Transverse colon (tissue), 4 donors: ENCODE results near the gene CCSER2. TPM values are rescaled to one million over a fixed set of nuclear protein-coding genes. Genes with fewer than 3 reads are reported as not detected.

Experiments used
- DNase-seq: peaks from one replicate; pipeline ENCODE4 v3.0.0-alpha.2; 2019
- H3K27ac ChIP-seq, 4 donors: fragments of 200-600 bp; sonication (generic); 2 replicates each; pipeline ENCODE4 v1.5.1; 2016 to 2018; ENCODE audit warnings: inconsistent platforms in 4 of 4
- H3K27me3 ChIP-seq: fragments of 200-600 bp; sonication (generic); 2 replicates; pipeline ENCODE4 v1.5.1; 2017; ENCODE audit warnings: inconsistent platforms
- H3K36me3 ChIP-seq, 4 donors: fragments of 200-600 bp; sonication (generic); 2 replicates each; pipeline ENCODE4 v1.5.1; 2017 to 2019; ENCODE audit warnings: inconsistent platforms in 4 of 4
- H3K4me1 ChIP-seq, 4 donors: fragments of 200-600 bp; sonication (generic); 2 replicates each; pipeline ENCODE4 v1.5.1; 2017 to 2020; ENCODE audit warnings: inconsistent platforms in 4 of 4
- H3K4me3 ChIP-seq, 4 donors: fragments of 200-600 bp; sonication (generic); 1 replicate in 1 of 4; 2 replicates in 3 of 4; pipeline versions ENCODE4 v1.5.1 to v1.6.1; 2017 to 2019; ENCODE audit warnings: inconsistent platforms in 4 of 4
- H3K9me3 ChIP-seq, 2 donors: fragments of 200-600 bp; sonication (generic); 2 replicates each; pipeline ENCODE4 v1.5.1; 2017 to 2019; ENCODE audit warnings: inconsistent platforms in 2 of 2
- CTCF ChIP-seq, 5 experiments: fragments of 200-600 bp in 3 of 5; fragments of 450-650 bp in 2 of 5; sonication (generic) in 3 of 5; IDR thresholded peaks; 1 replicate in 2 of 5; 2 replicates in 3 of 5; pipeline ENCODE4 v1.5.1; 2016 to 2017; ENCODE audit warnings: antibody characterized with exemption in 5 of 5, inconsistent platforms in 3 of 5, mild to moderate bottlenecking in 2 of 5, moderate library complexity in 1 of 5
- EP300 ChIP-seq: sonication (generic); formaldehyde crosslinking; IDR thresholded peaks from one replicate; pipeline ENCODE4 v1.6.1; 2017; ENCODE audit warnings: antibody characterized with exemption, low read depth
- POLR2A ChIP-seq: fragments of 450-650 bp; IDR thresholded peaks from one replicate; pipeline ENCODE4 v1.6.1; 2016; ENCODE audit warnings: antibody characterized with exemption, mild to moderate bottlenecking, moderate library complexity
- POLR2AphosphoS5 ChIP-seq, 3 donors: sonication (generic); formaldehyde crosslinking; IDR thresholded peaks; one replicate each; pipeline ENCODE4 v1.6.1; 2016; ENCODE audit warnings: antibody characterized with exemption in 3 of 3
- WGBS, 2 donors: methylation state at CpG; one replicate each; pipeline ENCODE4 v1.1.5; 2018; ENCODE audit warnings: low coverage in 1 of 2; 5-methylcytosine and 5-hydroxymethylcytosine counted together
- in situ Hi-C, 4 donors: fragments of 200-750 bp; cut with MboI; loops; one replicate each; pipeline versions ENCODE4 v1.15.0 to v1.15.1; 2017; ENCODE audit warnings: low sequenced_read_pairs in 3 of 4, low pct_ligation_motif_present in 1 of 4, low pct_unique_long_range_greater_than_20kb in 1 of 4
- intact Hi-C: fragments of 100-400 bp; cut with DNase I; formaldehyde crosslinking; loops from one replicate; pipeline ENCODE4 v1.15.1; 2023; ENCODE audit warnings: low total_unique reads
- total RNA-seq, 4 donors: library from RNA; depleted of rRNA; stranded (reverse); fragments of >200 nt; gene quantifications; one replicate each; pipeline ENCODE4 v1.1.0, GENCODE V29; 2016

CCSER2 gene
- total RNA-seq, 4 donors from 2014 or later: 20.9 to 45.6 (median 33.7) TPM

DNA sequence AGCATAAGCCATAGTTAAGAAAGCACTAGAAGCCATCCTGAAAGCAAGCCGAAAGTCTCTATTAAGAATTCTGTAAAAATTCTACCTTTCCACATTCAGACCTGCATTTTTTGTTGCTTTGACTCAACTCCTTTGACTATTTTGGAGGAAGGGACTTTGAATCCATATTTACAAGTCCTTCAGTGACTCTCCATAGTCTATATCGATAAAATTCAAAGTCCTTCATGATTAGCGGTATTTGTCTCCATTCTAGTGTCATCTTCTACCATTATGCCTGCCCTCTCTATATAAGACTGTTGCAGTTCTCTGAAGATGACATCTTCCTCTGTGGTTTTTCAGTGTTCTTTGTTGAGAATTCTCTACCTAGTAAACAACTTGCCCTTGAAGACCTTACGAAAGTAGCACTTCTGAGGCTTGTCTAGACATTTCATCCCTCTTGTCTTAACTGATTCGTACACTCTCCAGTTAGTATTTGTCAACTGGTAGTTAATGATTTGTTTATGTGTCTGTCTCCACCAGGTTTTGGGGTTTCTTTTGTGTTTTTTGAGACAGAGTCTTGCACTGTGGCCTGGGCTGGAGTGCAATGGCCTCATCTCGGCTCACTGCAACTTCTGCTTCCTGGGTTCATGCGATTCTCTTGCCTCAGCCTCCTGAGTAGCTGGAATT lies 1.7 kb downstream of the CCSER2 start:
- 44 to 81% methylated on average over 4 to 7 of the region's 7 CpGs for WGBS, 2 donors
- no peaks in the 10 kb centered on the region for H3K27me3 ChIP-seq
- TF ChIP-seq POLR2A: peak; percentile 18
- no peak for TF ChIP-seq CTCF (IDR thresholded peaks at IDR 0.05)
- intact Hi-C loops (no loop called here), in situ Hi-C loops (loop anchor here in 1 of 4 donors (25.0 kb wide), 1 partner anchor 193 kb away; the partner anchor contains the start of gene GHITM)
- H3K27ac ChIP-seq: peak overlapping the region; percentile 94 to 99 (median 98)
- H3K36me3 ChIP-seq: no peaks in the 10 kb centered on the region
- H3K9me3 ChIP-seq: no peaks in the 10 kb centered on the region
- H3K4me3 ChIP-seq: peak overlapping the region in 3 of 4 donors; percentile 70 to 99 (median 81)
- no peak for DNase-seq
- H3K4me1 ChIP-seq: peaks cover 10 to 44% (median 31%) of the 10 kb centered on the region in 4 donors

DNA sequence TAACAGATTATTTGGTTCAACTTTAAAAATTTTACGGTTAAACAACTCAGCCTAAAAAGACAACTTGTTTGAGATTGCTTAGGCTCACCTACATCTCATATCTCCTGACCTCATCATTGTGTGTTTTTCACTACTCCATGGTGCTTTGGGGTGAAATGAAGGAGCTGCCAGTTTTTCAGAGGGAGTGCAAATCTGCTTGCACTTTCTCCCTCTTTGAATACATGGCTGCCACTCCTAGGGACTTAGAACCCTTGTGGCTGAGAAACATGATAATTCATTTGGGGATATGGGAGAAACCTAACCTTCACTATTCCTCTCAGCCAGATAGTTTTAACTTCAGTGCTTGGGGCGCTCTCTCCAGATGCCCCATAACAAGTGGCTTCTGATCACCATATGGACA lies 2.7 kb downstream of the CCSER2 start:
- peak overlapping the region in 1 of 4 donors; percentile 99 for H3K27ac ChIP-seq
- intact Hi-C loops (no loop called here), in situ Hi-C loops (loop anchor here in 1 of 4 donors (25.0 kb wide), 1 partner anchor 194 kb away; the partner anchor contains the start of gene GHITM)

GRCh38 chr10:84333864-84334451 lies 5.6 kb downstream of the CCSER2 start:
- in situ Hi-C loops (loop anchor here in 1 of 4 donors (25.0 kb wide), 1 partner anchor 197 kb away; the partner anchor contains the start of gene GHITM), intact Hi-C loops (no loop called here)
- no peaks in the 10 kb centered on the region for H3K9me3 ChIP-seq
- no peaks in the 10 kb centered on the region for H3K27me3 ChIP-seq
- no peak overlapping the region for H3K4me3 ChIP-seq
- no peak for DNase-seq
- H3K27ac ChIP-seq: no peak overlapping the region
- H3K36me3 ChIP-seq: no peaks in the 10 kb centered on the region
- WGBS, 2 donors: 51 to 61% methylated on average over 2 of the region's 2 CpGs
- no peak for TF ChIP-seq POLR2AphosphoS5 (IDR thresholded peaks at IDR 0.05)
- TF ChIP-seq POLR2A: no peak
- TF ChIP-seq CTCF (IDR thresholded peaks at IDR 0.05): no peak
- TF ChIP-seq EP300: no peak
- peaks cover 15 to 49% (median 34%) of the 10 kb centered on the region in 4 donors for H3K4me1 ChIP-seq

More for the DNA sequence above, 2.7 kb downstream of the CCSER2 start:
- Histone ChIP-seq H3K36me3 (no peaks in the 10 kb centered on the region), H3K9me3 (no peaks in the 10 kb centered on the region), H3K27me3 (no peaks in the 10 kb centered on the region), H3K4me3 (no peak overlapping the region), H3K4me1 (peaks cover 10 to 44% (median 31%) of the 10 kb centered on the region in 4 donors)
- DNase-seq: no peak
- WGBS, 2 donors: 57 to 60% methylated on average over 2 of the region's 2 CpGs
- TF ChIP-seq EP300: no peak
- no peak for TF ChIP-seq POLR2A
- no peak for TF ChIP-seq CTCF (IDR thresholded peaks at IDR 0.05)
- no peak for TF ChIP-seq POLR2AphosphoS5 (IDR thresholded peaks at IDR 0.05)

GRCh38 chr10:84334811-84335210 lies 6.4 kb downstream of the CCSER2 start:
- in situ Hi-C loops: loop anchor here in 1 of 4 donors (25.0 kb wide), 1 partner anchor 198 kb away; the partner anchor contains the start of gene GHITM
- H3K4me1 ChIP-seq: peaks cover 15 to 42% (median 29%) of the 10 kb centered on the region in 4 donors

More at GRCh38 chr10:84334811-84335210, 6.4 kb downstream of the CCSER2 start:
- Histone ChIP-seq H3K27ac (no peak overlapping the region), H3K4me3 (no peak overlapping the region), H3K9me3 (no peaks in the 10 kb centered on the region), H3K27me3 (no peaks in the 10 kb centered on the region), H3K36me3 (no peaks in the 10 kb centered on the region)
- DNase-seq: no peak
- intact Hi-C loops: no loop called here
- TF ChIP-seq POLR2AphosphoS5 (IDR thresholded peaks at IDR 0.05): no peak
- TF ChIP-seq CTCF (IDR thresholded peaks at IDR 0.05): no peak
- TF ChIP-seq POLR2A: no peak
- no peak for TF ChIP-seq EP300
- WGBS, 2 donors: 50 to 54% methylated on average over 1 to 2 of the region's 2 CpGs
